ELF-1 (cell line): ENCODE measurements around the gene CDSN.

Experiments used
- DNase-seq: peaks from one replicate; pipeline ENCODE4 v3.0.0-alpha.2; 2016; ENCODE audit warnings: low read depth, low spot score

Gene CDSN

DNA sequence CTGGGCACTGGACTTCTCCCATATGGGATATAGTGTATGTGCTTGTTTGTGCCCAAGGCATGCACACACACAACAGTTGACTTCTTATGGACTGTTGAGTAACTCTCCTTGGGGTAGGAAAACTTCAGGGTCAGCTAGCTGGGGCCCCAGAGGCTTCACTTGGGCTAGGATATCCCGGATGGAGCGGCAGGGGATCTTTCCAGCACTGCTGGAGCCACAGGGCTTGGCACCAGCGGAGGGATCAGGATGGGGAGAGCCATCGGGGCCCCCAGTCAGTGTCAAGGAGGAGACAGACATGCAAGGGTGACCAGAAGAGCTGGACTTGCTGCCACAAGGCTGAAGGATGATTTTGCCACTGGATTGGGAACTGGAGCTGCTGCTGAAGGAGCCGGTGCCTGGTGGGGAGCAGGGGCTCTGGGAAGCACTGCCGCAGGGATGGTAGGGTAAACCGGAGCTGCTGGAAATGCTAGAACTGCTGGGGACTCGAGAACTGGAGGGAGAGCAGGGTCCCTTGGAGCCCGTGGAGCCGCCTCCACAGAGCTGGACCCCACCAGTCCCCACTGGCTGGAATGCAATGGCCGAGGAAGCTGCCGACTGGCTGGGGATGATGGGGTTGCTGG is 4.2 kb downstream of the CDSN start:
- DNase-seq, result no peak

DNA sequence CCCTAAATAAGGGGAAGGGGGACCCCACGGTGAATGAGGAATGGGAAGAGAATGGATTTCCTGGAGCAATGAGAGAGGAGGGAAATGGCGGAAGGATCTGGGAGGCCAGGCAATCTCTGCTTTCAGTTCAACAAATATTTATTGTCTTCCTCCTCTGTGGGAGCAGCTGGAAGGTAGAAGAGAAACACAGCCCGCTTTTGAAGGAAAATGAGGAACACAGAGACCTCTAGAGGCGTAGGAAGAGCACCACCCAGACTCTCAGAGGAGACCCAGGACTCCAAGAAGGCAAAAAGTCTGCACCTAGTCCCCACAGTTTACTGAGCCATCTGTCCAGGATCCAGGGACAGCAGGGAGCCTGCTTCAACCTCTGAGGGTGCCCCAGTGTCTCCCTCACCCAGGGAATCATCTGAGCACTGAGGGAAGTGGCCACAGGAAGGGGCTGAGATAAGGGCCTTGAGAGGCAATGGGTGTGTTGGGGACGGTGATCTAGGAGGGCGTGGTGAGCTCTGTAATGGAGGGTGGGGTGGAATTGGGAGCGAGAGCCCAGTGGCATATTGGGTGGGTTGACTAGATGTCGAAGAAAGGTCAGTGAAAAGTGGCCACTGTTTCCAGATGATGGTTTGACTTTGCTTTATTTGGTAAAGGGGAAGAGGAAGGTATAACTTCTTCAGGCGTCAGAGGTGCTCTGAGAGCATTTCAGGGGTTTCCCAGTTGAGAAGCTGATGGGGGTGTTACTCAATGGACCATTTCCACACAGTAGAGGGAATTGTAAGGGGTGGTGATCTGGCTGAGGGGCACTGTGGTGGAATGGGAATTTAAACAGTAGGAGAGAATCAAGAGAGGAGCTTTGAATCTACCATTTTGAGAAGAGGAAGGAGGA is 5.0 kb downstream of the CDSN start:
- peak; percentile 50 for DNase-seq

DNA sequence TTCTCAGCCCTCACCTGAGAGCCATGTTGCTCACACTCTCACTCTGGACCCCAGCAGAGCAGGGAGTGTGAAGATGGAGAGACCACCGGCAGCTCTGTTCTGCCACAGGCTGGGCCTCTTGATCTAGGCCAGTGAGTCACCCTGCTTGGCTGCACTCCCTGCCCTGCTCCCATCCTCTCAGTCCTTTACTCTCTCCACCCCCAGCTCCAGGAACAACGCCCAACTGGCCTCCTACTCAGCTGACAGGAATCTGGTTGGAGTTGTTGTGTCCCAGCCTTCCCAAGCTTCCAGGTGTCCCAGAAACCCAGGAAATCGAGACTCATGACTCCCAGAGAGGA is 5.7 kb downstream of the CDSN start, which contains the start of gene PSORS1C1:
PSORS1C1 (plus strand) TSS at position 260 of the 338 bp plus-strand sequence. CDS start 14,833 bp downstream, outside the sequence.
- peak; percentile 86 for DNase-seq

DNA sequence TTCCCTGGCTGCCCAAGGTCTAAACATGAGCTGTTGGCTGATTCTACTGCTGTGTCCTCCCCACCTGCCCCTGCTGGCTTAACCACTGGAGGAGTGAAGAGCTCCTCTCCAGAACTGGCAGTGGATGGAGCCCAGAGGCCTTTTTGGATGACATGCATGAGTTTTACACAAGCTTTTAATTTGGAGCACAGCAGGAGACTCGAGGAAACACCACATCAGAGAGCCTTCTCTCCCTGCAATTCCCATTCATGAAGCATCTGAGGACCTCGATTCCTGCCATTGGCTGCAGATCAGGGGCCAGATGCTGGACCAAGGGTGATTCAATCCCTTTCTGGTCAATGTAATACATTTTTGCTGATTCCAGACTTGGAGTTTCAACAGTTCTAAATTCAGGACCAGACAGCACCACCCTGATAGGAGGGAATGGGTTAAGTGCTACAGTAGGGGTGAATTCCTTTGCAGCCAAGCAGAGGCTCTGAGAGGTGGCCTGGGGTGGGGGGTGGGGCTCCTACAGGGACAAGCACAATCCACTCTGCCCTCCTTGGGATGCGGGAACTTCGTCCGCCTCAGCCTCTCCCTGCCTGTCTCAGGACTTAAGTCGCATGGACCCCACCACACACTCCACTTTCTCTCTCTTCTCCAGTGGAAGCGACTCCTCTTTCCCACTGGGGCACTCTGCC is 6.2 kb downstream of the CDSN start:
- DNase-seq, result peak; percentile 70

DNA sequence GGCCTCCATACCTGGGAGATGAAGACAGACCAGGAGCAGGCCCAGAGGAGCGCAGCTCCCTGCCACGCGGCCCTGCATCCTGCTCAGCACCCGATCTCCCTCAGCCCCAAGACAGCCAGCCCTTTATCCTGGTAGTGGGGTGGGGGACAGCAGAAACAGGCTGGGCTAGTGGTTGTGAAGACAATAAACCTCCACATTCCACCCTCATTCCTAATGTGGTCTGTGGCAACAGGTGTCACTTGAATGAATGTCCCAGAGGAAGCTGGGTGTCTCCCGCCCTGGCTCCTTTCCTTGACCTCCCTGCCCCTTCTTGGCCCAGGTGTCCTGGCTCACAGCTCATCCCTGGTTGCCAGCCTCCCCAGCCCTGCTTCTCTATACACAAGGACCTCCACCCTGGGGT is 7.8 kb downstream of the CDSN start, which contains the start of gene C6orf15:
C6orf15 (minus strand) TSS at position 98 of the 400 bp plus-strand sequence; CDS start at position 78, 20 bp downstream.
- DNase-seq, result no peak

DNA sequence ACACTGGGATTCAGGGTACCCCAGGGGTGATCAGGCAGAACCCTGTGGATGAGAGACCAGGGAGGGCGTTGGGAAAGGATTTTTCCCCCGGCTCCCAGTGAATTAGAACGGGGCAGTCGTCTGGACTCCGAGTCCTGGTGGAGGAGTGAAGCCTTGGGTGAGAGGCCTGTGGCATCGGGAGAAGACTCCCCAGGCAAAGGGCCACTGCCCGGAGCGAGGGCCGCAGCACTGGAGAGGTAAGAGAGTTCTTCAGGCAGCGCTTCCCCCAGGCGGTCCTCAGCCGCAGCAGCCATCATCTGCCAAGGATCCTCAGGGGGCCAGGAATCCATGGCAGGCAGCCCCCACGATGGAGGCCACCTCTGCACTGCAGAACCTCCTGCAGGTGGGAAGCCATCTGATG is 8.5 kb downstream of the CDSN start:
- no peak for DNase-seq

DNA sequence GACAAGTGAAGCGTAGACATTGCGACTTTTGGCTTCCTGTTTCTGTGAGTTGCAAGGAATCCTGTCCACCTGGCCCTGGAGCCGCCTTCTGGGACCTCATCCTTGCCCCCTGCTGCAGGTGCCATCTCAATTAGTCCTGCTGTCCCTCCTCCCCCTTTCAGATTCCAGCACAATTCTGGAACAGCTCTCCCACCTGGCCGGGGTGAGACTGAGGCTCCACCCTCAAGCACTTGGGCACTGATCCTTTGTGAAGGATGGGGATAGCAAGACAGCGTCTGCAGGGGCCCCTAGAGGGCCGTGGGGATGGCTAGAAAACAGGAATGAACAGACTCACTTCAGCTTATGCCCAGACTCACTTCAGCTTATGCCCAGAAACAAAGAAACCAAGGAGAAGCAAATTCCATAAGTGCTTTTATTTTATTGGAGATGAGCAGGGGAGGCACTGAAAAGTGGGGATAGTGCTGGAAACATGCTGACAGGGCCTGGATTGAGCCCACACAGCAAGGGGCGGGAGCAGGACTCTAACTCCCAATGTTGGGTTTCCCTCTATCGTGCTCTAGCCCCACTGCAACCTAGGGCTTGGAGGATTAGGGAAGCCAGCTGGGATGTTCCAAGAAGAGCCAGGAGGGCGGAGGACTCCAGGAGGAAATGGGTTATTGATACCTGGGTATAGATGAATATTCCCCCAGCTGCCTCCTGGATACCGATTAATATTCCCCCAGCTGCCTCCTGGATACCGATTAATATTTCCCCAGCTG is 9.2 kb downstream of the CDSN start:
- no peak for DNase-seq

DNA sequence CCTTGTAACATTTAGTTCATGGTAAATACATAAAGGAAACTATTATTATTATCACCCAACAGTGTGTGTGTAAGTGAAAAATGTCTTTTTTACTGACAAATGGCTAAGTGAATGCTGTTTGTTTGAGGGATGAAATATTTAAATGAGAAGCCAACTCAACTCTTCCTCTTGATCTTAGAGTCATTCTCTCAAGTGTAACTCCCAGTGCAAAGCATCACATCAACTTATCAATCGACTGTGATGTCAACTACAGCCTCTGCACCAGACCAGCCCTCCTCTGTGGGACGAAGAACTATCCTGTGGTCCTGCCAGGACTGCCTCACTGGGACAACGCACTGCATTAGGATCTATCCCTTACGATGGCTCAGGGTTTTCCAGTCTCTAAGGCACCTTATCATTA is 13.2 kb downstream of the CDSN start:
- DNase-seq, result no peak

DNA sequence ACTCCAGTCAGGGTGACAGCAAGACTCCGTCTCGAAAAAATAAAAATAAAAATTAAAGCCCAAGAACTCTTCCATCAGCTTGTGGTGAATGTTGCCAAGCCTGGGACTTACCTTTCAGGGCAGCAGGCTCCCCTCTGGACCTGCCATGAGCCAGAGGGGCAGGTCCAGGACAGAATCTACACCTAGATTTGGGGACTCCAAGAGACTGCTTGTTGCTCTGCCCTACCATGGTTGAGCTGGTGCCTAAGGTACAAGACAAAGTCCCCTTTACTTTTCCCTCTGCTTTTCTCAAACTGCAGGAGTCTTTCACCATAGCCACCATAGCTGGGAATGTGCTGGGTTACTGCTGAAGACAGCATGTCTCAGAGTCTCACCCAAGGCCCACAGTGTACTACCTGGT is 17.1 kb downstream of the CDSN start:
- DNase-seq, result no peak

DNA sequence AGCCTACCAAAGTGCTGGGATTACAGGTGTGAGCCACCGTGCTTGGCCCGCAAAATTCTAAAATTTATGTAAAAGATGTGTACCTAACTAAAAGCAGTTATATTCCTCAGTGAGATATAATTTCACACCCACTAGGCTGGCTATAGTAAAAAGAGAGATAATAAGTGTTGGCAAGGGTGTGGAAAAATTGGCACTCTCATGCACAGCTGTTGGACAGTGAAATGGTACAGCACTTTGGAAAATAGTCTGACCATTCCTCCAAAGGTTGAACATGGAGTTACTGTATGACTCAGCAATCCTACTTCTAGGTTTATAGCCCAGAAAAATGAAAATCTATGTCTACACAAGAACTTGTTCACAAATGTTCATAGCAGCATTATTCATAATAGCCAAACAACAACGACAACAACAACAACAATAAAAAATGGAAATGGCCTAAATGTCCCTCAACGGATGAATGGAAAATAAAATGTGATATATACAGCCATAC is 21.8 kb downstream of the CDSN start:
- DNase-seq, result no peak

DNA sequence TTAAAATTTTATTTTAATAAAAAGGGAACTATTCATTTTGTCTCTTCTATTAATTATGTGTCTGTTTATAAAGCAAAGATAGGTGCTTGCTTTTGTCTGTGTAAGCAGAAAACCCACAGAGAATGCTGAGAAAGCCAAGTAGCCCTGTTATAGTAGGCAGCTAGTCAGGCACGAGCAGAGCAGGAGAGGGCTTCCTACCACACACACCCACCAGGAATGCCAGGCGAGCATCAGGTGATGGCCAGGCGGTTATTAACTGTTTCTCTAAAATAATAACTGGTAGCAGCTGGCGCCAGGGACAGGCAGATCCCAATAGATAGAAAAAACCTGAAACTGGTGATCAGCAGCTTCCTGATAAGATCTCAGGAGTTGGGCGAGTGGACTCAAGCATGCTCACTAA is 23.6 kb downstream of the CDSN start:
- DNase-seq, result no peak

DNA sequence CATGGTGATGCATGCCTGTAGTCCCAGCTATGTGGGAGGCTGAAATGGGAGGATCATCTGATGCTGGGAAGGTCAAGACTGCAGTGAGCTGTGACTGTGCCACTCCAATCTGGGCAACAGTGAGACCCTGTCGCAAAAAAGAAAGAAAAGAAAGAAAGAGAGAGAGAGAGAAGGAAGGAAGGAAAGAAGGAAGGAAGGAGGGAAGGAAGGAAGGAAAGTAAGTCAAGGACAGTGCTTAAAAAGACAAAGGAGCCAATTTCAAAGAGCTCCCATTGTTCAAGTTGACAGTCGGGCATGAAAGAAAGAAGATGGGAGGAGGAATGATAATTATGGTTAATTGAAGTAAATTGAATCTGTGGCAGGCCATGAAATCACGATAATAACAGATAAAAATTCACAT is 24.0 kb downstream of the CDSN start:
- DNase-seq, result no peak

DNA sequence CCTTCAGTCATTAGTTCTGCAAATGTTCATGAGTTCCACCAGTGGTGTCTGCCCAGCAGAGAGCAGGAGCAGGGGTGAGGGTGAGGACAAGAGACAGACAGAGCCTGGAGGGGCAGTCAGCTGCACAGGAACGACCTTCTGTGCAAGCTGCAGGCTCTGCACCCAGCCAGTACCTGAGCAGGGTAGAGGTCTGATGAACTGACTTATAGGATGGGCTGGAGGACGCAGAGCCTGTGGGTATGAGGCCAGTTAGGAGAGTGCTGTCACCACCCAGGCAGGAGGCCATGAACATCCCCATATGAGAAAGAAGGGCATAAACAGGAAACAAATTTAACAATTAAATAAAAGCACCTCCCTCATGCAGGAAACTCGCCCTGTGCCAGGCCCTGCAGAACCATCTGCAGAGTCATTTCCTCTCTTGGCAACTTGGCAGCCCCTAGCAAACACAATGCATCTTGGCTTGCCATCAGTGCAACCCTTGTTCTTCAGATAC is 25.8 kb downstream of the CDSN start:
- DNase-seq, result no peak

DNA sequence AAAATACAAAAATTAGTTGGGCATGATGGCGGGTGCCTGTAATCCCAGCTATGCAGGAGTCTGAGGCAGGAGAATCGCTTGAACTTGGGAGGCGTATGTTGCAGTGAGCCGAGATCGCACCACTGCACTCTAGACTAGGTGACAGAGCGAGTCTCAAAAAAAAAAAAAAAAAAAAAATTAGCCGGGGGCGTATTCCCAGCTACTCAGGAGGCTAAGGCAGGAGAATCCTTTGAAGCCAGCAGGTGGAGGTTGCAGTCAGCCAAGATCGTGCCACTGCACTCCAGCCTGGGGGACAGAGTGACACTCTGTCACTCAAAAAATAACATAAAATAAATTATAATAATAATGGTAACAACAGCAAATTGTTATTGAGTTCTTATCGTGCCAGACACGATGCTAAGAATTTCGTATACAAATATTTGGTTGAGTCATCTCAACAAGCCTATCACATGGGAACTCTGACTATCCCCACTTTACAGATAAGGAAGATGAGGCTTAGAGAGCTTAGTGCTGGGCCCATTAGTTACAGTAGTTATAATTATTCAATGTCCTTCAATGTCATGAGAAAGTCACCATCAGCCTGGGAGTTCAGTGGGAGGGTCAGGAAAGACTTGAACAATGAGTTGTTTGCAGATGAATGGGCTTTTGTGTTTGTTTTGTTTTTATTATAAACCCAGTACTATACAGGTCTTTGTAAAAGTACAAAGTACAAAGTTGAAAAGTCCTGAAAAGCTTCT is 27.3 kb downstream of the CDSN start:
- DNase-seq, result peak; percentile 47

DNA sequence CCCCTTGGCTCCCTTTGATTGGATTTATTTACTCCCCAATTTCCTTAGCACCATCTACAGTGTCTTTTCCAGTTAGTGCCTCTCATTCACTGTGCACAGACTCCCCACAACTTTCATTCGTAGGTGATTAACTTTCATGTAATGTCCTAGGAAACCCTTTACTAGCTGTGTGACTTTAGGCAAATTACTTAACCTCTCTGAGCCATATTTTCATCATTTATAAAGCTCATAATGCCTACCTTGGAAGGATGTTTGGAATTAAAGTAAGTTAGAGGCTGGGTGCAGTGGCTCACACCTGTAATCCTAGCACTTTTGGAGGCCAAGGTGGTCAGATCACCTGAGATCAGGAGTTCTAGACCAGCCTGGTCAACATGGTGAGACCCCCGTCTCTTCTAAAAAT is 28.0 kb downstream of the CDSN start:
- no peak for DNase-seq

DNA sequence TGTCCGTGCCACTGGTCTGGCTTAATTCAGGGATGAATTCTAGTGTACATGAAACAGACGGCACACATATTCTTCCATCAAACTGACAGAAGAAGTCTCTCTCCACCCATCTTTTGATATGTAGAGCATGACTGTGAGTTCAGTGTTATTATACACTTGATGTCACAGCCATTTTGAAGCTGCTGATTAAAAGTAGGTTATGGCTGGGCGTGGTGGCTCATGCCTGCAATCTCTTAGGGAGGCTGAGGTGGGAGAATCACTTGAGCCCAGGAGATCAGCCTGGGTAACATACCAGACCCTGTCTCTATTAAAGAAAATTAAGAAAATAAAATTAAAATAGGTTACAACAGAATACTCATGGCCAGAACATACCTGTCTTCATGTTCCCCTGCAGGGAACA is 28.6 kb downstream of the CDSN start:
- no peak for DNase-seq

DNA sequence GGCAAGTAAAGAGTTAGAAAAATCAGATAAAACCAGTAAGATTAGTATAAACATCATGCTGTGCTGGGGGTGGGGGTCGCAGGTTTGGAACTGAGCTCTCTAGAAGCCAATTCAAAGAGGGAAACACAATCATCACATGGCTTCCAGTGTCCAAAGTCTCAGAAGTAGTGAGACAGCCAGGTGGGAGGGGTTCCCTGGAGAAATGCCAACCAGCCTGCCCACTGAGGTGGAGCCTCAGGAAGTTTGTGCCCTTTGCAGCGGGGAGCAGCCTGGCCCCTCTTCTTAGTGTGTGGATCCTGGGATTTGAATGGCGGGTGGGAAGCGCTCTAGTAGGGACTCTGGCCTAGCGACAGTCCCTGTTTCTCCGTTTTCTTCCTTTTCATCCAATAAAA is 29.3 kb downstream of the CDSN start:
- no peak for DNase-seq

DNA sequence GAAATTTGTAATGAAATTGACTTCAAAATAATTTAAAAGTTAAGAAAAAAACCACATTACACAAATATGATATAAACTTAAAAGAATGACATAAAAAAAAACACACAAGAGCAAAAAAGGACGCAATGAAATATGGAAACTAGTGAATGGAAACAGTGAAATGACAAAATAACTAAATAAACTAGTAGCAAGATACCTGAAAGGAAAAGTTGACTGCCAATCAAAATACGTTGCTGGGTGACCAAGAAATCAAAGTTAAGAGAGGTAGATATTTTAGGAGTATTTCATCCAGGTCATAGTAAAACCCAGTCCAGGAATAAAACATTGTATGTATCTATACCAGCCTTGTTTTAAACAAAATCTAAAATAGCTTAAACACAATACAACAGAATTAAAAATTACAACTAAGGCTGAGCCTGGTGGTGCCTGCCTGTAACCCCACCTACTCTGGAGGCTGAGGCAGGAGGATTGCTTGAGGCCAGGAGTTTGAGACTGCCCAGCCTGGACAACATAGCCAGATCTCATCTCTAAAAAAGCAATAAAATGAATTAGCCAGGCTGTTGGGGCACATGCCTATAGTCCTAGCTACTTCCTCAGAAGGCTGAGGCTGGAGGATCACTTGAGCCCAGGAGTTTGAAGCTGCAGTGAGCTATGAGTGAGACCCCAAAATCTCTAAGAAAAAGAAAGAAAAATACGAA is 29.8 kb downstream of the CDSN start:
- DNase-seq, result no peak

DNA sequence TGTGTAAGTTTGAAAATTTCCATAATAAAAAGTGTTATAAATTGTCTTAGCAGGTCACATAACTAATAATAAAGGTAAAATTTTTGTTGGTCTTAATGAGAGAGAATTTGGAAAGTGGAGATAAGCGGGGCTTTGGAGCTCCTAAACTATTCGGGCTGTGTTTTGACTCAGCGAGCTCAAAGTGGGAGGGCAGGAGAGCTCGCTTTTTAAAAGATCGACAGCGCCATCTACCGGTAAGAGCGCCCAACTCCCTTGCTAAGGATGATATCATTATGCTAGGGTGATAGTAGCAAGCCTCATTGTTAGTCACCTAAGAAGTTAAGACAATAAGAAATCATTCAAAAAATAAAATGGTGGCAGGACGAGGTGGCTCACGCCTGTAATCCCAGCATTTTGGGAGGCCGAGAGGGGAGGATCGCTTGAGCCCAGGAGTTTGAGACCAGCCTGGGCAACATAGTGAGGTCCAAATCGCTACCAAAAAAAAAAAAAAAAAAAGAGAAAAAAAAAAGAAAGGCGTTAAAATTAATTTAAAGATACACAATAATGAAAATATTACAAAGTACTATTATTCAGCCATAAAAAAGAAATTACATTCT is 32.7 kb downstream of the CDSN start:
- DNase-seq, result peak; percentile 88
